ENCODE results near the gene CADM1.

DNA sequence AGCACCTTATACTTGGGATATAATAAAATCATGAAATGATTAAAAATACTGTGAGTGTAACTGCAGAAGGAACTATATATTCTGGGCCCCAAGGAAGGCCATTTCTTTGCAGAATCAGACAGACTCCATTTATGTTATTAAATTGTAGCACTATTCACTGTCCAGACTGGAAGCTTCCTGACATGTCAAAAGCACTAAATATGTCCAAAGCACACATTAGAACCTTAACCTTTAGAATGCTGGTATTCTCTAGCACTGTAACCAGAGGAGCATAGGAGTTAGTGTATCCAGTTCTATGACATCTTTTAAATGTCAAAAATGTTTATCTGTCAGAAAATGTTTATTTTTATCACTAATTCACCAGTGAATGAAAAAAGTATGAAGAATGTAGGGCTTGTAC is 246.9 kb downstream of the CADM1 start:
- TF ChIP-seq CTCF (optimal IDR thresholded peaks at IDR 0.05 in 1 of 3, IDR thresholded peaks at IDR 0.05 in 1 of 3, conservative IDR thresholded peaks at IDR 0.05 in 1 of 3; ENCODE audit: extremely low read depth in 1 of 3, insufficient read depth in 2 of 3, low read length in 3 of 3) (no peak), EZH2 (IDR thresholded peaks at IDR 0.05; ENCODE audit: low read length) (no peak)

Measured in keratinocyte (primary cell).